ENCODE results near the gene GOT1. TPM values are rescaled to one million over a fixed set of nuclear protein-coding genes. Genes with fewer than 3 reads are reported as not detected.

The GOT1 gene
- total and polyA plus RNA-seq, 2 of the 8 experiments (the other 6 are each of a cell fraction or from before 2014, with no cell fraction given), result 16.7 to 47.0 TPM

DNA sequence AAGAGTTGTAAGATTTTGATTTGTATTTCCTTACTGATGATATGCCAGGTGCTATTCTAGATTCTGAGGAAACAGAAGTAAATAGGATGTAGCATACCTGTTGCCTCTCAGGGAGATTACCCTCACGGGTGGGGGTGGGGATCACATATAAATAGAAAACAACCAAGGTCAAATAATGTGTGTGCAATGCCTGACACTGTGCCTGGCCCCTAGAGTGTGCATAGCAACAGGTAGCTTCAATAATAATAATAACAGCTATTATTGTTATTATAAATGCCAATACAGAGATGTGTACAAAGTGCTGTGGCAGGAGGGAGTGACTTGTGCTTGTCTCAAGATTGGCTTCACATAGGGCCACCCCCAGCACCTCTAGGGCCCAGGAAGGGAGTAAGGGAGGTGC lies 77.2 kb downstream of the GOT1 start:
- no peaks in the 10 kb centered on the region for H3K79me1 ChIP-seq (ENCODE audit: low read depth, low read length)
- FAIRE-seq, result no peak

More for the DNA sequence above, 77.2 kb downstream of the GOT1 start:
- Histone ChIP-seq H4K8ac (ENCODE audit: extremely low read depth, insufficient read depth, low read length) (no peak overlapping the region), H2BK5ac (ENCODE audit: low read depth, low read length) (no peak overlapping the region), H3K4me1 (replicated peaks in 1 of 4; ENCODE audit: control insufficient read depth in 3 of 4, insufficient read depth in 4 of 4, low read length in 3 of 4) (peaks cover 0 to 4% (median 0%) of the 10 kb centered on the region in 4 experiments; a peak in 3 of 7 replicates), H2BK15ac (ENCODE audit: low read length) (no peak overlapping the region), H3K23ac (ENCODE audit: insufficient read length) (no peak overlapping the region), H4K91ac (replicated peaks; ENCODE audit: insufficient read length, low read length) (no peak overlapping the region), H3K4me2 (ENCODE audit: insufficient read depth in 1 of 2, low read depth in 2 of 2, low read length in 2 of 2) (no peak overlapping the region), H2BK12ac (ENCODE audit: low read depth, low read length) (no peak overlapping the region), H4K20me1 (replicated peaks in 1 of 2; ENCODE audit: control insufficient read depth in 1 of 2, insufficient read depth in 2 of 2, low read length in 2 of 2) (no peaks in the 10 kb centered on the region), H3K4me3 (ENCODE audit: extremely low read depth in 1 of 4, insufficient read depth in 2 of 4, low read depth in 3 of 4, low read length in 4 of 4) (no peak overlapping the region), H3K9me3 (ENCODE audit: insufficient read depth in 2 of 2, low read depth in 1 of 2, low read length in 1 of 2) (no peaks in the 10 kb centered on the region), H3K23me2 (ENCODE audit: low read depth, low read length) (no peaks in the 10 kb centered on the region), H3K79me2 (ENCODE audit: control insufficient read depth in 1 of 2, insufficient read depth in 2 of 2, low read length in 2 of 2) (no peaks in the 10 kb centered on the region), H3K9ac (replicated peaks in 1 of 4; ENCODE audit: extremely low read depth in 1 of 4, low read depth in 3 of 4, low read length in 3 of 4) (no peak overlapping the region), H3K36me3 (ENCODE audit: control insufficient read depth in 2 of 4, insufficient read depth in 4 of 4, low read length in 3 of 4) (no peaks in the 10 kb centered on the region), H2AK5ac (ENCODE audit: low read depth, low read length) (no peak overlapping the region), H3K4ac (replicated peaks; ENCODE audit: insufficient read length, low read depth, low read length) (no peak overlapping the region), H2BK20ac (ENCODE audit: low read length) (no peak overlapping the region), H4K5ac (ENCODE audit: insufficient read length, low read depth, low read length) (no peak overlapping the region), H3K14ac (ENCODE audit: insufficient read length) (no peak overlapping the region), H3K56ac (replicated peaks; ENCODE audit: insufficient read length, low read depth, low read length) (no peak overlapping the region), H2BK120ac (replicated peaks; ENCODE audit: low read depth, low read length) (no peak overlapping the region), H2AFZ (ENCODE audit: low read length) (no peak overlapping the region), H3K18ac (ENCODE audit: extremely low read depth, low read length) (no peak overlapping the region), H3K27me3 (replicated peaks in 1 of 4; ENCODE audit: control insufficient read depth in 3 of 4, extremely low read depth in 1 of 4, insufficient read depth in 3 of 4, low read length in 3 of 4) (peaks cover 0 to 4% (median 0%) of the 10 kb centered on the region in 4 experiments; a peak in 2 of 7 replicates), H3K27ac (ENCODE audit: low read depth, low read length) (no peak overlapping the region)
- DNase-seq (ENCODE audit: low read depth in 1 of 2, low spot score in 2 of 2), result no peak
- POLR2A ChIA-PET (ENCODE audit: partially characterized antibody), result no interaction called here
- CTCF ChIA-PET (ENCODE audit: partially characterized antibody), result interaction anchor here (0.6 kb wide), 1 partner anchor 20 kb away, joined by 3 read pairs; no protein-coding TSS in a partner anchor
- 58% methylated on average over 1 of the region's 1 CpG; no CpG with 5 or more reads in 1 of the 2 experiments for WGBS, 2 experiments (ENCODE audit: extremely low coverage in 1 of 2, insufficient coverage in 1 of 2, insufficient read length in 1 of 2, insufficient replicate concordance in 2 of 2, low coverage in 1 of 2, low lambda C conversion rate in 2 of 2, missing lambda C conversion rate in 1 of 2)
- TF ChIP-seq RXRA (IDR thresholded peaks at IDR 0.05; ENCODE audit: insufficient read depth, low read depth, low read length) (no peak), NANOG (IDR thresholded peaks at IDR 0.05; ENCODE audit: insufficient read depth, low read depth, low read length, poor library complexity, severe bottlenecking) (no peak), RBBP5 (IDR thresholded peaks at IDR 0.05; ENCODE audit: borderline replicate concordance, low read depth, low read length) (no peak), POLR2A (IDR thresholded peaks at IDR 0.05; ENCODE audit: control extremely low read depth in 1 of 2, low read depth in 2 of 2, low read length in 2 of 2) (no peak)

Data from H1 (cell line).